Right renal cortex interstitium (tissue), 3 donors: Measurements from ENCODE around the gene TAPBP. TPM values are rescaled to one million over a fixed set of nuclear protein-coding genes. Genes with fewer than 3 reads are reported as not detected.
"Not testable (repeated sequence)": the region's sequence is repeated elsewhere in the genome, so short reads cannot be mapped to it uniquely, and the experiment has no call there.

ENCODE experiments used
- DNase-seq, 3 donors: peaks; one replicate each; pipeline ENCODE4 v3.0.0-alpha.2; 2013; ENCODE audit warnings: low read depth in 3 of 3, low spot score in 2 of 3
- polyA plus RNA-seq, 3 donors: library from polyadenylated mRNA; unstranded; fragments of 120-200 nt; gene quantifications; one replicate each; pipeline ENCODE4 v1.2.1, GENCODE V29; 2013; ENCODE audit not compliant: insufficient read length in 3 of 3

TAPBP gene
- polyA plus RNA-seq, 3 donors, result 29.9 to 32.4 (median 31.7) TPM

GRCh38 chr6:33278392-33278741 is 35.5 kb downstream of the TAPBP start:
- no peak for DNase-seq

- DNase-seq, result no peak
Observed at GRCh38 chr6:33277663-33278391, 36.1 kb downstream of the TAPBP start.

GRCh38 chr6:33276864-33277662 is 36.8 kb downstream of the TAPBP start, which contains the start of gene B3GALT4:
Gene B3GALT4, plus strand, starts transcription at chr6:33277123. Its CDS starts 297 bp downstream, at chr6:33277420.
- peak in 1 of 3 donors; percentile 47 for DNase-seq

GRCh38 chr6:33276581-33276863 is 37.4 kb downstream of the TAPBP start:
- DNase-seq, result no peak

DNA sequence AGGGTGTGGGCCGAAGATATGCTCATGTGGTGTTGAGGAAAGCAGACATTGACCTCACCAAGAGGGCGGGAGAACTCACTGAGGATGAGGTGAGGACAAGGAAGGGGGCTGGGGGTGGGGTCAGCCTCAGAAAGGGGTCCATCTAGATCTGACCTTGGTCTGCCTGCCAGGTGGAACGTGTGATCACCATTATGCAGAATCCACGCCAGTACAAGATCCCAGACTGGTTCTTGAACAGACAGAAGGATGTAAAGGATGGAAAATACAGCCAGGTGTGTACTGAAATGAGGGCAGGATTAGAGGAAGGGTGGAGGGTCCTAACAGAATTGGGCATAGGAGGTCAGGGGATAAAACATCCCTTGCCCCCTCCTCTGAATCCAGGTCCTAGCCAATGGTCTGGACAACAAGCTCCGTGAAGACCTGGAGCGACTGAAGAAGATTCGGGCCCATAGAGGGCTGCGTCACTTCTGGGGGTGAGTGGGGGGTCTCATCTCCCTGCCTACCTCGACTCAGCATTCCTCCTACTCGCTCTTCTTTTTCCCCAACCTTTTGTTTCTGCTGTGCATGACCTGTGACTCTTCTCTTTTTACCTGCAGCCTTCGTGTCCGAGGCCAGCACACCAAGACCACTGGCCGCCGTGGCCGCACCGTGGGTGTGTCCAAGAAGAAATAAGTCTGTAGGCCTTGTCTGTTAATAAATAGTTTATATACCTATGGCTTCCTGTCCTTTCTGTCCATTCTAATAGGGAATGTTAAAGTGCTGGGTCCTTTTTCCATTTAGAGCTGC is 37.9 kb downstream of the TAPBP start:
- DNase-seq, result not testable (repeated sequence)

DNA sequence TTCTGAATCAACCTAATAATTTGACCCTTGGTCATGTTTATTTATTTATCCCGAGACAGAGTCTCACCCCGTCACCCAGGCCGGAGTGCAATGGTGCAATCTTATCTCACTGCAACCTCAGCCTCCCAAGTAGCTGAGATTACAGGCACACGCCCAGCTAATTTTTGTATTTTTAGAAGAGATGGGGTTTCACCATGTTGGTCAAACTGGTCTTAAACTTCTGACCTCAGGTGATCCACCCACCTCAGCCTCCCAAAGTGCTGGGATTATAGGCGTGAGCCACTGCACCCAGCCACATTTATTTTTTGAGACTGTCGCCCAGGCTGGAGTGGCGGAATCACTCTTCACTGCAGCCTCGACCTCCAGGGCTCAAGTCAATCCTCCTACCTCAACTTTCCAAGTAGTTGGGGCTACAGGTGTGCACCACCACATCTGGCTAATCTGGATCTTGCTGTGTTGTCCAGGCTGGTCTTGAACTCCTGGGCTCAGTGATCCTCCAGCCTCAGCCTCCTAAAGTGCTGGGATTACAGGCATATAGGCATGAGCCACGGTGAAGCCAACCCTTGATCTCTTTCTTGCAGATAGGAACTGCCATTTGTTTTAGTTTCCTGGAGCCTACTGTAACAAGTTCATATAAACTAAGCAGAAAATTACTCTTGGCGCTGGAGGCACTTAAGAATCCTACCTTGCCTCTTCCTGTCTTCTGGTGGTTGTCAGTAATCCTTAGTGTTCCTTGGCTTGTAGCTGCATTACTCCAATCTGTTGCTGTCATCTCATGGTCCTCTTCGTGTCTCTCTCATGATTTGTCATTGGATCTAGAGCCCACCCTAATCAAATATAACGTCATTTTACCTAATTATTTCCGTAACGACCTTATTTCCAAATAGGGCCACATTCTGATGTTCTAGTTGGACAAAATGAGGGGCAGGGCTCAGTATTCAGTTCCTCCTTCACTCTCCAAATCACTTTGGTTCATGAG is 39.7 kb downstream of the TAPBP start:
- DNase-seq, result no peak

DNA sequence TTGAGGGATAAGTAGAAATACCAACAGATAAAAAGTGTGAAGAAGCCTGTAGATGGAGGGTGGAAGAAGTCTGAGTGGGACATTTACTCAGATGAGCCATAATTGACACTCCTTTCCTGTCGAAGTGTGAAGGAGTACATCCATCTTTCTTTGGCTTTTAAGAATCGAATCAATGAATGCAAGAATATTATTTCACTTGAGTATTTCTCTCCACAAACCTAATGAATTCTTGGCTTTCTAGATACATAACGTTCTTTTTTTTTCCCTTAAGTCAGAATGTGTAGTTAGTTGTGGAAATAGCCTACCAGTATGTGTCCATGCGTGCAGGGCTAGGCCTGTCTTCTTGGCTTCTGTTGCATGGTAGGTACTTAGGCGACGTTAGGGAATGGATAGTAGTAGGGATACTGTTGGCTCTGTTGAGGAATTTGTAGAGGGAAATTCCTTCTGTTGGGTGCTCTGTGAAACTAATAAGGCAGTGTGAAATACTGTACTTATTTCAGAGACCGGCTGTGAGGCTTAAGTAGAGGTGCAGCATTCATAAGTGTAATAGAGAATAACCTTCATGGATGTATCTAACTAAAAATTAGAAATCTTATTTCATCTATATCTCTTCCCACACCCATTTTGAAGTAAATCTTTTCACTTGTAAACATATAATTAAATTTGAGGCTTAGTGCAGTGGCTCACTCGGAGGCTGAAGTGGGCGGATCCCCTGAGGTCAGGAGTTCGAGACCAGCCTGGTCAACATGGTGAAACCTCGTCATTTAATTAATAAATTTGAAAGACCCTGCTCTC is 40.6 kb downstream of the TAPBP start:
- DNase-seq, result no peak

GRCh38 chr6:33272275-33273128 is 41.4 kb downstream of the TAPBP start:
- DNase-seq, result no peak

- peak; percentile 98 to 100 (median 99) for DNase-seq
Observed at GRCh38 chr6:33271468-33272274, 42.2 kb downstream of the TAPBP start, which contains the start of the genes RPS18 and VPS52. Gene RPS18, plus strand, starts transcription at chr6:33272075. Its CDS starts 45 bp downstream, at chr6:33272120. Gene VPS52, minus strand, starts transcription at chr6:33271876. Its CDS starts 201 bp downstream, at chr6:33271675.

DNA sequence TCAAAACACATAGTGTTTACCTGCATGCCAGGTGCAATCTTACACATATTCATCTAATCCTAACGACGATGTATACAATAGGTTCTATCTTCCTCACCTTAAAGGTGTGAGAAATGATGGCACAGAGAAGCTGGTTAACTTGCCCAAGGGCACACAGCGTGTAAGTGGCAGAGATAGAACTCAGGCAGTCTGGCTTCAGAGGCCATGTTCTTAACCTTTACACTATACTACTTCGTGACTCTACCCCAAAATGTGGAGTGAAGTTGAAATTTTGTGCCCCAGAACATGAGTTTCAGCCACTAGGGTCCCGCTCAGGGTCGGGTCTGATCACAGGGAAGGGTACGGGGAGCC is 42.8 kb downstream of the TAPBP start:
- DNase-seq, result peak in 1 of 3 donors; percentile 38

GRCh38 chr6:33264015-33264414 is 49.9 kb downstream of the TAPBP start:
- DNase-seq, result no peak

GRCh38 chr6:33262490-33262889 is 51.4 kb downstream of the TAPBP start:
- DNase-seq, result not testable (repeated sequence)

- no peak for DNase-seq
Observed at GRCh38 chr6:33259032-33259431, 54.8 kb downstream of the TAPBP start.

- no peak for DNase-seq
Observed at GRCh38 chr6:33254591-33254990, 59.3 kb downstream of the TAPBP start.

GRCh38 chr6:33252759-33253158 is 61.1 kb downstream of the TAPBP start:
- DNase-seq, result no peak

DNA sequence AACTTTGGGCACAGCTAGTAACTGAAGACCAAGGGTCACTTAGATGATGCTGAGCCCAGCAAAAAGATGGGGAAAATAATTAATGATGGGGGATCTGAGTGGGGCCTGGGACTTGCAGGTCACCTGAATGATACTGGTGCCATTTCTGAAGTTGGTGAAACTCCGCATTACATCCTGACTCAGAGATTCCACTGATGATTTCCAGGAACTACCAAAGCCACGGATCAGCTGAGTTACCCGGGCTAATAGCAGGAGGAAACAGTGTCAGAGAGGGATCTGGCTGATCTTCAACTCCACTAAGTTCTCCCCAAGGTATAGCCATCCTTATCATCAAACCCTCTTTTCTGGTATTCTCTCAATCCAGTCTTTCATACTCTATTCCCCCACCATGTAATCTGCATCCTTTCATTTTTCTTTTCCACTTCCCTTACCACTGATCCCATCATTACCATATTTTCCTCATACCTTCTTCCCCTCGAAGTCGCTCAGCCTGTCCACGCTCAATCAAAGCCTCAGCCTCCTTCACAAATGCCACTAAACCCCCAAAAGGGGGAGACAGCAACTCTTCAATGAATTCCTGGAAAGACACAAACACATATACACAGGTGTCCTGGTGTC is 62.4 kb downstream of the TAPBP start:
- DNase-seq, result no peak

- DNase-seq, result no peak
Observed at GRCh38 chr6:33250731-33251130, 63.1 kb downstream of the TAPBP start.
